Breast epithelium (tissue), 3 donors: ENCODE results near the gene TLCD3A.
"Not testable (repeated sequence)": the region's sequence is repeated elsewhere in the genome, so short reads cannot be mapped to it uniquely, and the experiment has no call there.

Experiments
- CTCF ChIP-seq, 3 donors: fragments of 450-650 bp; IDR thresholded peaks; one replicate each; pipeline ENCODE4 v1.5.1; 2016 to 2017; ENCODE audit warnings: antibody characterized with exemption in 3 of 3, mild to moderate bottlenecking in 3 of 3, moderate library complexity in 3 of 3
- POLR2A ChIP-seq: fragments of 450-650 bp; IDR thresholded peaks from one replicate; pipeline ENCODE4 v1.6.1; 2016; ENCODE audit warnings: antibody characterized with exemption, mild to moderate bottlenecking, moderate library complexity

- TF ChIP-seq CTCF (IDR thresholded peaks at IDR 0.05); POLR2A: not testable (repeated sequence)
These were observed 57.8 kb downstream of the TLCD3A start for GRCh38 chr17:789931-790873.
